Measurements from ENCODE around the gene LSR.

- no peak for TF ChIP-seq CTCF (IDR thresholded peaks at IDR 0.05)
- no peak for TF ChIP-seq POLR2AphosphoS5 (IDR thresholded peaks at IDR 0.05)
These were observed 12.0 kb downstream of the LSR start for GRCh38 chr19:35260694-35261304.
